GM06990 (cell line): Measurements from ENCODE around the gene PIK3AP1.

Experiments
- DNase-seq: peaks from one replicate; pipeline ENCODE4 v3.0.0-alpha.2; 2011; ENCODE audit not compliant: insufficient read length; ENCODE audit errors: extremely low read depth
- H3K27me3 ChIP-seq: replicated peaks from 2 replicates; pipeline ENCODE4 v1.6.0; 2011; ENCODE audit warnings: low read length; ENCODE audit not compliant: control insufficient read depth, insufficient read depth
- H3K36me3 ChIP-seq: 2 replicates; pipeline ENCODE4 v1.5.1; 2011; ENCODE audit warnings: low read length; ENCODE audit not compliant: control insufficient read depth, insufficient read depth
- H3K4me3 ChIP-seq: replicated peaks from 2 replicates; pipeline ENCODE4 v1.5.1; 2011; ENCODE audit warnings: low read depth, mild to moderate bottlenecking, control low read depth, low read length
- CTCF ChIP-seq: IDR thresholded peaks from 2 replicates; pipeline ENCODE4 v1.5.1; 2011; ENCODE audit warnings: low read length, control low read depth, mild to moderate bottlenecking, inconsistent platforms; ENCODE audit not compliant: insufficient read depth, poor library complexity, severe bottlenecking

PIK3AP1 gene

DNA sequence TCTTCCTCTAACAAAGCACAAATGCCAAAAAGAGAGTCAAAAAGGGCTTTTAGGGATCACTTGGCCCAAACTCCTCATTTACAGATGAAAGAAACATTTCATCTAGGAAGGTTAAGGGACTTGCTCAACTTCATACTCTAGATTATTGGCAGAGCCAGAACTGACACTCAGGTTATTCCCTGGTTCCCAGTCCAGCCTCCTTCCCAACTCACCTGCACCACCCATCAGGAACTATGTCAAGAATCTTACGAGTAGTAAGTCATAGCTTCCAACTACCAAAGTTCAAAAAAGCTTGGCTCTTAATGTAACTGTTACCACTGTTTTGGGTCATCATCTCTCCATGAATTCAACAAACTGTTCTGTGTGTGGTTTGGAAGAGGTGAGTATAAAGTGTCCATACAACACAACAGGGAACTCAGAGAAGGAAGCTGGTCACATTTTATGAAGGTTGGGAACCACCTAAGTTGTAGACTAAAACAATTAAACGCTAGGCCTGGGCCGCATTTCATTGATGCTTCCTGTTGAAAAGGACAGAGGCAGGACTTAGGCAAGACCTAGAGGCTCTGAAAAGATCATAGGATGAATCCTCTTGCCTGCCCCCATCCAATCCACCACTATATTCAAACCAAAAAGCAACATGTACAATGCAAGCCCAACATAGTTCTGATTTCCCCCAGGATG is 9.1 kb downstream of the PIK3AP1 start:
- Histone ChIP-seq H3K27me3 (no peaks in the 10 kb centered on the region), H3K4me3 (0 out of 2 replicates have a peak overlapping the region, but pooled peaks have one; percentile 12), H3K36me3 (peaks cover 6% of the 10 kb centered on the region)
- TF ChIP-seq CTCF, result no peak
- no peak for DNase-seq

DNA sequence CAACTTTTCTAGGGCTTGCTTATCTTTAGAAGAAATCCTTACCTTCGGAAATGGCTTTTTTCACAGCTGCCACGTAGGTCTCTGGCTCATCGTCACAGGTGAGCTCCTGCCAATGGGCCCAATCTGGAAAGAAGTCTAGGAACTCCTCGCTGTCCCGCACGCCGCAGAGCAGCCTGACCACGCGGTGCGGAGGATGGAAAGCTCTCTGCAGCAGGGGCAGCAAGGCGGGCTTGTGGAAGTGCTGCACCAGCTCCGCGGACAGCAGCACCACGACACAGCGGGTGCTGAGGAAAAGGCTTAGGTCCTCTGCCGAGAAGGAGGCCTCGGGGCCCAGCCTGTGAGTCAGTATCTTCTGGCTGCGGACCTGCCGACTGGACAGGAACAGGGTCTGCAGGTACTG is 10.8 kb downstream of the PIK3AP1 start:
- no peaks in the 10 kb centered on the region for H3K27me3 ChIP-seq
- DNase-seq, result no peak
- peaks cover 6% of the 10 kb centered on the region for H3K36me3 ChIP-seq
- no peak overlapping the region for H3K4me3 ChIP-seq
- TF ChIP-seq CTCF, result no peak

DNA sequence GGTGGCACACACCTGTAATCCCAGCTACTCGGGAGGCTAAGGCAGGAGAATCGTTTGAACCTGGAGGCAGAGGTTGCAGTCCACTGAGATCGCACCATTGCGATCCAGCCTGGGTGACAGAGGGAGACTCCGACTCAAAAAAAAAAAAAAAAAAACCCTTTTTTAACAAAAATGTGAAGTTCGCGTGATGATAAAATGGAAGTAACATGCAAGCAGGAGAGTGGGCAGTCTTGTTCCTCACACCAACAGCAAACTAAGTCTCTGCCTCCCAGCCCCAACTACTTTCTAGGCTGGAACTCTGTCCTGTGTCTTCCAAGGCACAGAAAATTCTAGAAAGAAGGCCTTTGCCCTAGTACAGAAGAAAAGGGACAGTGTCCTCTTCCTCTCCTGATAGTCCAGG is 11.3 kb downstream of the PIK3AP1 start:
- Histone ChIP-seq H3K27me3 (no peaks in the 10 kb centered on the region), H3K36me3 (peaks cover 6% of the 10 kb centered on the region), H3K4me3 (no peak overlapping the region)
- DNase-seq, result no peak
- TF ChIP-seq CTCF, result no peak

GRCh38 chr10:96708456-96708855 is 11.9 kb downstream of the PIK3AP1 start:
- TF ChIP-seq CTCF, result no peak
- no peak for DNase-seq
- Histone ChIP-seq H3K4me3 (no peak overlapping the region), H3K36me3 (peaks cover 6% of the 10 kb centered on the region), H3K27me3 (no peaks in the 10 kb centered on the region)

GRCh38 chr10:96706331-96706853 is 13.9 kb downstream of the PIK3AP1 start:
- peaks cover 6% of the 10 kb centered on the region for H3K36me3 ChIP-seq
- no peak for TF ChIP-seq CTCF
- no peak overlapping the region for H3K4me3 ChIP-seq
- DNase-seq, result no peak
- no peaks in the 10 kb centered on the region for H3K27me3 ChIP-seq
